Adipocyte (in vitro differentiated cells): ENCODE measurements around the gene TCERG1L.

ENCODE experiments used
- DNase-seq: peaks from one replicate; pipeline ENCODE4 v3.0.0-alpha.2; 2015; ENCODE audit warnings: low read depth
- H3K27me3 ChIP-seq: replicated peaks from 2 replicates; pipeline ENCODE4 v1.7.0; 2013; ENCODE audit warnings: mild to moderate bottlenecking, low read length, moderate library complexity; ENCODE audit not compliant: control insufficient read depth, insufficient read depth
- H3K36me3 ChIP-seq: 2 replicates; pipeline ENCODE4 v1.7.0; 2013; ENCODE audit warnings: low read length, mild to moderate bottlenecking, moderate library complexity; ENCODE audit not compliant: control insufficient read depth, insufficient read depth, severe bottlenecking
- H3K4me1 ChIP-seq: 2 replicates; pipeline ENCODE4 v1.7.0; 2013; ENCODE audit warnings: mild to moderate bottlenecking, low read length, moderate library complexity; ENCODE audit not compliant: control insufficient read depth, insufficient read depth
- H3K4me3 ChIP-seq: 2 replicates; pipeline ENCODE4 v1.7.0; 2013; ENCODE audit warnings: mild to moderate bottlenecking, low read length, moderate library complexity
- H3K9ac ChIP-seq: 2 replicates; pipeline ENCODE4 v1.7.0; 2013; ENCODE audit warnings: mild to moderate bottlenecking, low read length, moderate library complexity
- H3K9me3 ChIP-seq: 2 replicates; pipeline ENCODE4 v1.7.0; 2013; ENCODE audit warnings: mild to moderate bottlenecking, low read length, moderate library complexity; ENCODE audit not compliant: control insufficient read depth

The TCERG1L gene

DNA sequence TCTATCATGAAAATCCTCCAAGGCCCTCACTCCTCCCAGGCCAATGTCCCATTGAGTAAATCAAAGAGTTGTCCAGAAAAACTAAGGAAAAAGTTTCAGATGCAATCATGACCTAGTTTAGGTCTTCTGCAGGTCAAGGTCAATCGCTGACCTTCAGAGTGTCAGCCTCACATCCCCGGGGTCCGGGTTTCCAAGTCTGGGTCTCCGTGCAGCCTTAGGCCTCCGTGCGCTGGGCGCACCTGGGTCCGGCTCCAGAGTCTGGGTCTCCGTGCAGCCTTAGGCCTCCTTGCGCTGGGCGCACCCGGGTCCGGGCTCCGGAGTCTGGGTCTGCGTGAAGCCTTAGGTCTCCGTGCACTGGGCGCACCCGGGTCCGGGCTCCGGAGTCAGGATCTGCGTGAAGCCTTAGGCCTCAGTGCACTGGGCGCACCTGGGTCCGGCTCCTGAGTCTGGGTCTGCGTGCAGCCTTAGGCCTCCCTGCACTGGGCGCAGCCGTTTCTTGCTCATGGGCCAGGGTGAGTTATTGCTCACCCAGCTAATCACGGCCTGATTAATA, 236.2 kb downstream of the TCERG1L start:
- Histone ChIP-seq H3K9me3 (no peaks in the 10 kb centered on the region), H3K4me1 (no peaks in the 10 kb centered on the region), H3K4me3 (no peak overlapping the region), H3K9ac (no peak overlapping the region), H3K27me3 (no peaks in the 10 kb centered on the region), H3K36me3 (no peaks in the 10 kb centered on the region)
- DNase-seq: no peak

DNA sequence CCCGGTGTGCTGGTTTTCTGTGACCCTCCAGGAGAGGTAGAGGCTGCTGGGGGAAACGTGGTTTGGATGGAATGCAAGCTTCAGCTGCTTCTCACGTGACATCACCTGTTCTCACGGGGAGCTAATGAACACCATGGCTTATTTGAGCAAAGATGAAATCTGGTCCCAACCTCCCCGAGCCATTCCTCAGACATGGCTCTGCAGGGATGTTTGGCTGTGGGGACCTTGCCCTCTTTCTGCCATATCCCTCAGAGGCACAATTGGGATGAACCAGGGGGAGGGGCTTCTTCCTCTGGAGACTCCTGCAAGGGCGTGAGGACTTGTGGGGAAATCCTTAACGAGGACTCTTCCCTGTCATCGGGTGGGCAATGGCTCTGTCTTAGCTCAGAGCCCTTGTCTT, 236.8 kb downstream of the TCERG1L start:
- no peak for DNase-seq
- H3K4me3 ChIP-seq: no peak overlapping the region

DNA sequence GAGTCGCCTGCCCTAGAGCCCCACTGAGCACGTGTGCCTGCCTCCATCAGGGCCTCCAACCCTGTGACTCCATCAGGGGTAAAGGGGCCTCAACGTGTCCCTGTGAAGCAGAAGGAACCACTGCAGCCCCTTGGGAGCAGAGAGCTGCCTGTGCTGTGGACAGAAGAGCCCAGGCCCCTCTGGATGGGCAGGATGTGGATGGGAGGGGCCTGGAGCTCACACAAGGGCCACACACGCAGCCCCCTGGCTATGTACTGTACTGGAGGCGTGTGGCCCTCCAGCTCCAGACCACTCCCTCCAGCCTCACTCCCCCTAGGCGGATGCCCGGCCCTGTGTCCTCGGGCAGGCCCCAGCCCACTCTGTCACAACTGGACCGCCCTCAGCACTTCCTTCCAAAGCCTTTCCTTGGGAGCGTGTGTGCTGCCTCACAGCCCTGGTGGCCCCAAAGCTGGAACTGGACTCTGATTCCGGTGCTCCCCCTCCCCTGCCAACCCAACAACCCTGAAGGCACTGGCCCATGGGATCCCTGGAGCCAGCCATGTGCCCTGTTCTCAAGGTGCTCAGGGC, 238.0 kb downstream of the TCERG1L start:
- DNase-seq: no peak
- H3K4me3 ChIP-seq: no peak overlapping the region
- no peaks in the 10 kb centered on the region for H3K9me3 ChIP-seq
- H3K4me1 ChIP-seq: no peaks in the 10 kb centered on the region
- no peak overlapping the region for H3K9ac ChIP-seq
- H3K36me3 ChIP-seq: no peaks in the 10 kb centered on the region
- H3K27me3 ChIP-seq: no peaks in the 10 kb centered on the region

More for the DNA sequence above, 236.8 kb downstream of the TCERG1L start:
- Histone ChIP-seq H3K36me3 (no peaks in the 10 kb centered on the region), H3K9me3 (no peaks in the 10 kb centered on the region), H3K9ac (no peak overlapping the region), H3K27me3 (no peaks in the 10 kb centered on the region), H3K4me1 (no peaks in the 10 kb centered on the region)

DNA sequence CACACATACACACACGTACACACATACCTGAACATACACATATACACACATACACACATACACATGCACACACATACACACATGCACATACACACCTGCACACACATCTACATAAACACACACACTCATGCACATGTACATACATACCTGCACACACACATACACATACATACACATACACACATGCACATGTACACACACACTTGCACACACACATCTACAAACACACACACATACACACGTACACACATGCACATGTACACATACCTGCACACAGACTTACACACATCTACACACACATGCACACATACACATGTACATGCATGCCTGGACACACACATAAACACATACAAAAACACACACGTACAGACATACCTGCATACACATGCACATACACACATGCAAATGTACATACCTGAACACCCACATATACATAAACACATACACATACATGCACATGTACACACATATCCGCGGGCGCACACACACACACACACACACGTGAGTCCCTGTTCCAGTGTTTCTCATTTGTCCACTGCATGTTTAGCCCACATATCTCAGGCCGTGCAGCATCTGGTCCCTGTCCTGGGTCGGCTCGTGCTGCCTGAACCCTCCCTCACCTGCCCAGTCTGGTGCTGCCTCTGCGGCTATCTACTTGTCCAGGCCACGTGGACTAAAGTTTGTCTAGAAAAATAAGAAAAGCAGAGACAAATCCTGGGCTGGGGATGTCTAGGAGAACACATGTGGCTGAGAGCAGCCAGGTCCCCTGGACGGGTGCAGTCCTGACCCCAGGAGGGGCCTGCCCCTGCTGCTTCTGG, 238.7 kb downstream of the TCERG1L start:
- Histone ChIP-seq H3K4me3 (no peak overlapping the region), H3K27me3 (no peaks in the 10 kb centered on the region), H3K36me3 (no peaks in the 10 kb centered on the region), H3K9ac (no peak overlapping the region), H3K4me1 (no peaks in the 10 kb centered on the region), H3K9me3 (no peaks in the 10 kb centered on the region)
- DNase-seq: no peak

DNA sequence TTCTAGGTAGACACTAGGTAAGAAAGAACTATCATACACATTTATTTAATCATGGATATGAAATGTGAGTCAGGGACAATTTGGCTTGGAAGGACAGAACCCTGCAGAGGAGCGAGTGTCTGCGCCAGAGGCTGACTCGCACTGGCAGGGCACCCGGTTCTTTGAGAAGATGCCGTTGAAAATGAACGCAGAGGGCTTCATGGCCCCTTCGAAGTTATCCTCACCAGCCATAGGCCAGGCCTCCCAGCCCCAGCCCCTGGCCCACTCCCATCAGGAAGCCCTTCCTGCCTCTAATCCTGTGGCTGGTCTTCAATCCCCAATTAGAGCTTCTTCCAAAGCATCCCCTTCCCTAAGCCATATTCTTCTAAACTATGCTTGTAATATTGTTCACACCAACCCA, 239.8 kb downstream of the TCERG1L start:
- H3K36me3 ChIP-seq: no peaks in the 10 kb centered on the region
- no peak overlapping the region for H3K4me3 ChIP-seq
- H3K9me3 ChIP-seq: no peaks in the 10 kb centered on the region
- no peaks in the 10 kb centered on the region for H3K27me3 ChIP-seq
- no peaks in the 10 kb centered on the region for H3K4me1 ChIP-seq
- no peak overlapping the region for H3K9ac ChIP-seq
- no peak for DNase-seq

DNA sequence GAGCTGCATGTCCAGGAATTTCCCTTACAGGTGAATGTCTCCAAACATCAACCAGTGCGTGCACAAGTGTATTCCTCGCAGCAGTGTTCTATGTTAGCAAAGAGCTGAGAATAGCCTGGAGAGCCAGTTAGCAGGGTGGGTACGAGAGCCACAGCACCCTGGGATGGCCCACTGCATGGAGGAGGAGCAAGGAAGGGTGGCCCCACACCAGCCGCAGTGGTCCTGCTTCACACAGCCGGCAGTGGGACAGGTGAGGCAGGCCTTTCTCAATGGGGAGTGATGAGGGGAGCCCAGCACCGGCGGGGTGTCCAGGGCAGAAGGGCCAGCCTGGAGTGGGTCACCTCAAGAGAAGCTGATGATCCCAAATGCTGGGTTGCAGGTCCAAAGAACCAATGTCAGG, 240.7 kb downstream of the TCERG1L start:
- H3K9ac ChIP-seq: no peak overlapping the region
- H3K27me3 ChIP-seq: no peaks in the 10 kb centered on the region
- H3K36me3 ChIP-seq: no peaks in the 10 kb centered on the region
- no peaks in the 10 kb centered on the region for H3K9me3 ChIP-seq
- no peak overlapping the region for H3K4me3 ChIP-seq
- no peaks in the 10 kb centered on the region for H3K4me1 ChIP-seq
- DNase-seq: no peak

DNA sequence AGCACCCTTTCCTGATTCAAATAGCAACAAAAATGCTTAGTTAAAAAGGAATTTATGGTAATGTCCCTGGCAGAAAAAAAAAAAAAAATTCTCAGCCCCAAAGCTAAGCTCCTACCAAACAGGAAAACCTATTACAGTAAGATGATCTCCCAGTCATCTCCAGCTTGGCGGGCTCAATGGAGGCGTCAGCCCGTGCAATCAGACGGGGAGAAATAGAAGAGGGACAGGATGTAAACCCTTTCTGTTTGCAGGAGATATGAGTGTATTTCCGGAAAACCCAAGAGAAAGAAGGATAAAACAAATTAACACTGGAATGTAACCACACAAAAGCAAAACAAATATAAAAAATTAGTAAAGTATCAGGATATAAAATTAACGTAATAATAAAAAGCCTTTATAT, 242.8 kb downstream of the TCERG1L start:
- no peaks in the 10 kb centered on the region for H3K27me3 ChIP-seq
- no peak for DNase-seq
- H3K36me3 ChIP-seq: no peaks in the 10 kb centered on the region
- H3K9ac ChIP-seq: no peak overlapping the region
- no peaks in the 10 kb centered on the region for H3K4me1 ChIP-seq
- no peak overlapping the region for H3K4me3 ChIP-seq
- H3K9me3 ChIP-seq: no peaks in the 10 kb centered on the region

DNA sequence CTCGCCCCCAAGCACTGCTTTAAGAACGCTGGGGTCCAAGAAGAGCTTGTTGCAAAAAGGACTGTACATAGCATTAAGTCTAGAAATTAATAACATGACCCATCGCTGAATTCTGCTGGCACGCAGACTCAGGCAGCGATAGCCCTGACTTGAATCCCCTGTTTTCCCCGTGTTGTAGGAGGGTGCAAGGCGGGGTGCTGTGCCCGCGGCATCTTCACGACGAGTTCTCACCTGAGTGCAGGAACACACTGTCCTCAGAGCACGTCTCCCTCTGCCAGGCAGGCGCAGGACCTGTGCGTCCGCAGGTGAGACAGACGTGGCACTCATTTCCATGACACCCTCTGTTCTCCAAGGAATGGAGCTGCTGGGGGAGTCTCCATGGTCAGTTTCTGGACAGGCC, 243.2 kb downstream of the TCERG1L start:
- Histone ChIP-seq H3K4me1 (no peaks in the 10 kb centered on the region), H3K4me3 (no peak overlapping the region), H3K9me3 (no peaks in the 10 kb centered on the region), H3K36me3 (no peaks in the 10 kb centered on the region), H3K9ac (no peak overlapping the region), H3K27me3 (no peaks in the 10 kb centered on the region)
- no peak for DNase-seq

DNA sequence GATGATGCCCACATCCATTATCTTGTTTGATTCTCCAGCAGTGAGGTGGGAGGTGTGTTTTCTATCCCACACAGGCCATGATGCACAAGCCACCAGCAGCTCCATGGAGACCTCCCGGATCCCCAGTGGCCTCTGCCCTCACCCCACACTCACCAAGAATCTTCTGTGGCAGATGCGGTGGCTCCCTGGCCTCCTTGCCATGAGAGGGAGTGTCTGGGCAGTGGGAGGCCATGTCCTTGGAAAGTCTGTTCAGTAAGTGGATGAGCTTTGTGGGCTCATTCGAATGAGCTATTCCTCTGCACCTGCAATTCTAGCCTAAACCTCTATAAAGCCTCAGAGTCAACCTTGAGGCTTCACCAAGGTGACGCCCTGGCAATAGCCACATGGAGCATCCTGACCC, 243.8 kb downstream of the TCERG1L start:
- Histone ChIP-seq H3K9ac (no peak overlapping the region), H3K9me3 (no peaks in the 10 kb centered on the region), H3K36me3 (no peaks in the 10 kb centered on the region), H3K27me3 (no peaks in the 10 kb centered on the region), H3K4me1 (no peaks in the 10 kb centered on the region), H3K4me3 (no peak overlapping the region)
- no peak for DNase-seq

- DNase-seq: no peak
- Histone ChIP-seq H3K9ac (no peak overlapping the region), H3K4me3 (no peak overlapping the region), H3K27me3 (no peaks in the 10 kb centered on the region), H3K4me1 (no peaks in the 10 kb centered on the region), H3K9me3 (no peaks in the 10 kb centered on the region), H3K36me3 (no peaks in the 10 kb centered on the region)
Measured at GRCh38 chr10:131065673-131066305, 245.7 kb downstream of the TCERG1L start.

GRCh38 chr10:131063311-131063710, 248.2 kb downstream of the TCERG1L start:
- Histone ChIP-seq H3K4me1 (no peaks in the 10 kb centered on the region), H3K36me3 (no peaks in the 10 kb centered on the region), H3K9ac (no peak overlapping the region), H3K9me3 (peaks cover 7% of the 10 kb centered on the region), H3K27me3 (no peaks in the 10 kb centered on the region), H3K4me3 (no peak overlapping the region)
- DNase-seq: no peak
